GM12872 (cell line): ENCODE results near the gene NEK1.

Experiments
- TF ChIP-seq, protein P1 (sequence below): IDR thresholded peaks from 3 replicates; pipeline ENCODE4 v1.5.1; 2011; ENCODE audit warnings: low read depth, mild to moderate bottlenecking, low read length, moderate library complexity; ENCODE audit not compliant: insufficient read depth

Gene NEK1

DNA sequence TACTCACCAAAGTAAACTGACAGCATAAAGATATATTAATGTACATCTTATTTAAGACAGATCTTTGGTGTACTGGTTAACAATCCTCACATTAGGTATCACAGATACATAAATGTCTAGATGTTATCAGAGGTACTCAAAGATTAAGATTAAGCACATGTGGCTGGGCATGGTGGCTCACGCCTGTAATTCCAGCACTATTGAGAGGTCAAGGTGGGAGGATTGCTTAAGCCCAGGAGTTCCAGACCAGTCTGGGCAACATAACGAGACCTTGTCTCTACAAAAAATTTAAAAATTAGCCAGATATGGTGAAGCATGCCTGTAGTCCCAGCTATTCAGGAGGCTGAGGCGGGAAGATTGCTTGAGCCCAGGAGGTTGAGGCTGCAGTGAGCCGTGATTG lies 195.9 kb downstream of the NEK1 start:
- TF ChIP-seq, protein P1, sequence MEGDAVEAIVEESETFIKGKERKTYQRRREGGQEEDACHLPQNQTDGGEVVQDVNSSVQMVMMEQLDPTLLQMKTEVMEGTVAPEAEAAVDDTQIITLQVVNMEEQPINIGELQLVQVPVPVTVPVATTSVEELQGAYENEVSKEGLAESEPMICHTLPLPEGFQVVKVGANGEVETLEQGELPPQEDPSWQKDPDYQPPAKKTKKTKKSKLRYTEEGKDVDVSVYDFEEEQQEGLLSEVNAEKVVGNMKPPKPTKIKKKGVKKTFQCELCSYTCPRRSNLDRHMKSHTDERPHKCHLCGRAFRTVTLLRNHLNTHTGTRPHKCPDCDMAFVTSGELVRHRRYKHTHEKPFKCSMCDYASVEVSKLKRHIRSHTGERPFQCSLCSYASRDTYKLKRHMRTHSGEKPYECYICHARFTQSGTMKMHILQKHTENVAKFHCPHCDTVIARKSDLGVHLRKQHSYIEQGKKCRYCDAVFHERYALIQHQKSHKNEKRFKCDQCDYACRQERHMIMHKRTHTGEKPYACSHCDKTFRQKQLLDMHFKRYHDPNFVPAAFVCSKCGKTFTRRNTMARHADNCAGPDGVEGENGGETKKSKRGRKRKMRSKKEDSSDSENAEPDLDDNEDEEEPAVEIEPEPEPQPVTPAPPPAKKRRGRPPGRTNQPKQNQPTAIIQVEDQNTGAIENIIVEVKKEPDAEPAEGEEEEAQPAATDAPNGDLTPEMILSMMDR = no peak

- TF ChIP-seq, protein P1 = no peak
These were observed 197.5 kb downstream of the NEK1 start for GRCh38 chr4:169414913-169415312.

GRCh38 chr4:169412046-169412445 lies 200.3 kb downstream of the NEK1 start:
- TF ChIP-seq, protein P1 = no peak

DNA sequence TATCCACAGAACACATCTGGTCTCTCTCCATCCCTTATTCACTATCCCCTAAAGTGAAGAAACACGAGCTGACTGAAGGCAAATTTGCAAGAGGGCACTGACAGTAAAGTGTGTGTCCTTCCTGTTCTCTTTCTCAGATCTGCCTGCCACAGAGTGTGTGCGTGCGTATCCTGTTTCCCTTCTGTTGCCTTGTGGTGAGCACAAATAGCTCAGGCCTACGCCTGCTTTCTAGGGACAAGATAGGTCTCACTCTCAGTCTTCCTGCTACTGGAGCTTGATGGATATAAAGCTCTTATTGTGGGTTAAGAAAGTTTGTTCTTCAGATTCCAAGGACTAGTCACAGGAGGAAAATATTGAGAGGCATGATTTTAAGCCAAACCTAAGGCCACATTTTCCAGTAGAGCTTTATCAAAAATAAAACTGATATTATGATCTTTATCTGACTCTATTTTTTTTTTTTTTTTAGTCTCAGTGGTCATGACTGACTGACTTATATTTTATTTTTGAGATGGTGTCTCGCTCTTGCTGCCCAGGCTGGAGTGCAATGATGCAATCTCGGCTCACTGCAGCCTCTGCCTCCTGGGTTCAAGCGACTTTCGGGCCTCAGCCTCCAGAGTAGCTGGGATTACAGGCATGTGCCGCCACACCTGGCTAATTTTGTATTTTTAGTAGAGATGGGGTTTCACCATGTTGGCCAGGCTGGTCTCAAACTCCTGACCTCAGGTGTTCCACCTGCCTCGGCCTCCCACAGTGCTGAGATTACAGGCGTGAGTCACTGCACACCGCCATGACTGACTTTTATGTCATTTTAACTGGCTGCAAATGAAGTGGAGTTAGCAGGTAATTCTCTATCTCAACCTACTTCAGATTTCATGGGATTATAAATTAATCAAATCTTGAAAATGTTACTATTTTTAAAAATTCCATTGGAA lies 201.3 kb downstream of the NEK1 start:
- TF ChIP-seq, protein P1 = no peak

- TF ChIP-seq, protein P1 = no peak
These were observed 205.1 kb downstream of the NEK1 start for GRCh38 chr4:169407217-169407845.

DNA sequence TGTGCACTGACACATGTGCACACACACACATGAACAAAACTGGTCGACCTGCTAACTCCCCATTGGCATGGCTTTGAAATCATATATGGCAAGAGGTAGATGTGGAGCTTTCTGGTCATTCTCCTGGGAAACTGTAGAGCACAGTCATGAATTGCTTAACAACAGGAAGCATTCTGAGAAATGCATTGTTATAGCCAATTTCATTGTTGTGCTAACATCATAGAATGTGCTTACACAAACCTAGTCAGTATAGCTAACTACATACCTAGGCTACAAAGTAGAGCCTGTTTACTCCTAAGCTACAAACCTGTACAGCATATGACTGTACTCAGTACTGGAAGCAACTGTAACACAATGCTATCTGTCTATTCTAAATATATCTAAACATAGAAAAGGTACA lies 207.4 kb downstream of the NEK1 start:
- TF ChIP-seq, protein P1 = no peak

DNA sequence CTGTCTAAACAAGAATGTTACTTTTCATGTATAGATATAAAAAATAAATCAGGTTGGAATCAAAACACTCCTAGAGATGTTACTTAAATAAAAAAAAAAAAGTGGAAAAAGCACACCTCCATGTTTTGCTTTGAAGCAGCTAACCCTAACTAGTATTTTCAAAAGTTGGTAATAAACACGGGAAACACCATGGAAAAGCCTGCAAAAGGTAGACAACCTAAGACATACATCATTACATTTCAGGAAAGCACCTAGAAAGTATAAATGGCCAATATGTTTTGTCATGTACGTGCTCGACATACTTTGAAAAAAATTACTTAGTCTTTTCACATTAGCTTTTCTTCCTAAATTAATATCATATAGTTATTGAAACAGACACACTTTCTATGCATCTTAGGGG lies 211.6 kb downstream of the NEK1 start:
- TF ChIP-seq, protein P1 = no peak
